Uterus (tissue), 4 donors: ENCODE data around the gene C22orf31. TPM values are rescaled to one million over a fixed set of nuclear protein-coding genes. Genes with fewer than 3 reads are reported as not detected.
A peak's percentile ranks its signal among the peaks of the same experiment; 100 is the strongest.

Source experiments
- DNase-seq, 2 donors: peaks; one replicate each; pipeline ENCODE4 v3.0.0-alpha.2; 2019 to 2020
- H3K27ac ChIP-seq, 2 donors: fragments of 200-600 bp; sonication (generic); 1 replicate in 1 of 2; 2 replicates in 1 of 2; pipeline ENCODE4 v1.5.1; 2016 to 2018
- H3K27me3 ChIP-seq, 2 donors: fragments of 200-600 bp; sonication (generic); one replicate each; pipeline ENCODE4 v1.5.1; 2018 to 2019; ENCODE audit warnings: control low read depth in 1 of 2
- H3K36me3 ChIP-seq, 2 donors: fragments of 200-600 bp; sonication (generic); one replicate each; pipeline ENCODE4 v1.5.1; 2019; ENCODE audit warnings: control low read depth in 1 of 2
- H3K4me1 ChIP-seq, 2 donors: fragments of 200-600 bp; sonication (generic); one replicate each; pipeline ENCODE4 v1.5.1; 2018 to 2019; ENCODE audit warnings: control low read depth in 1 of 2
- H3K4me3 ChIP-seq, 2 donors: fragments of 200-600 bp; sonication (generic); 1 replicate in 1 of 2; 2 replicates in 1 of 2; pipeline ENCODE4 v1.5.1; 2018 to 2019; ENCODE audit warnings: mild to moderate bottlenecking in 1 of 2
- H3K9me3 ChIP-seq, 2 donors: fragments of 200-600 bp; sonication (generic); one replicate each; pipeline ENCODE4 v1.5.1; 2019; ENCODE audit warnings: control low read depth in 1 of 2
- CTCF ChIP-seq, 4 experiments: fragments of 200-600 bp in 2 of 4; fragments of 450-650 bp in 2 of 4; sonication (generic) in 2 of 4; IDR thresholded peaks; one replicate each; pipeline ENCODE4 v1.5.1; 2016 to 2019; ENCODE audit warnings: antibody characterized with exemption in 4 of 4, mild to moderate bottlenecking in 2 of 4, moderate library complexity in 1 of 4
- POLR2A ChIP-seq, 2 donors: fragments of 450-650 bp; IDR thresholded peaks; one replicate each; pipeline ENCODE4 v1.6.1; 2016; ENCODE audit warnings: antibody characterized with exemption in 2 of 2, mild to moderate bottlenecking in 1 of 2, moderate library complexity in 1 of 2
- intact Hi-C: fragments of 100-400 bp; cut with DNase I; formaldehyde crosslinking; loops from one replicate; pipeline ENCODE4 v1.15.1; 2023; ENCODE audit warnings: low total_unique reads
- total RNA-seq, 4 donors: library from RNA; depleted of rRNA in 3 of 4; stranded (reverse); fragments of >200 nt in 3 of 4; gene quantifications; one replicate each; pipeline versions ENCODE4 v1.1.0 to v1.2.4, GENCODE V29; 2014 to 2023
- donor health status: DM: yes; HTN: yes; CAD: no.

The C22orf31 gene
- total RNA-seq, 4 donors from 2014 or later: not detected

- H3K27ac ChIP-seq: peak overlapping the region; percentile 93 to 96
- H3K27me3 ChIP-seq: no peaks in the 10 kb centered on the region
- DNase-seq: peak in 1 of 2 donors; percentile 35
- intact Hi-C loops: loop anchor here (10.0 kb wide), 1 partner anchor 148 kb away; the partner anchor contains the start of gene ZNRF3
- no peaks in the 10 kb centered on the region for H3K9me3 ChIP-seq
- peaks cover 8 to 9% of the 10 kb centered on the region in 2 donors for H3K4me1 ChIP-seq
- no peak overlapping the region for H3K4me3 ChIP-seq
- TF ChIP-seq POLR2A (IDR thresholded peaks at IDR 0.05) (no peak), CTCF (IDR thresholded peaks at IDR 0.05) (no peak)
- no peaks in the 10 kb centered on the region for H3K36me3 ChIP-seq
These were observed 29.0 kb downstream of the C22orf31 start for GRCh38 chr22:29032584-29032983.

GRCh38 chr22:29032014-29032475 lies 29.6 kb downstream of the C22orf31 start:
- no peaks in the 10 kb centered on the region for H3K27me3 ChIP-seq
- H3K4me3 ChIP-seq: no peak overlapping the region
- no peaks in the 10 kb centered on the region for H3K9me3 ChIP-seq
- TF ChIP-seq CTCF (IDR thresholded peaks at IDR 0.05) (peak in 1 of 4 experiments; percentile 5), POLR2A (IDR thresholded peaks at IDR 0.05) (no peak)
- H3K36me3 ChIP-seq: no peaks in the 10 kb centered on the region
- peaks cover 8 to 9% of the 10 kb centered on the region in 2 donors for H3K4me1 ChIP-seq
- DNase-seq: no peak
- intact Hi-C loops: loop anchor here (10.0 kb wide), 1 partner anchor 147 kb away; the partner anchor contains the start of gene ZNRF3
- H3K27ac ChIP-seq: peak overlapping the region; percentile 93 to 96

GRCh38 chr22:29031227-29032011 lies 30.2 kb downstream of the C22orf31 start:
- intact Hi-C loops: loop anchor here (10.0 kb wide), 1 partner anchor 147 kb away; the partner anchor contains the start of gene ZNRF3
- H3K4me1 ChIP-seq: peaks cover 8 to 9% of the 10 kb centered on the region in 2 donors
- TF ChIP-seq POLR2A (IDR thresholded peaks at IDR 0.05) (peak; percentile 13 to 22), CTCF (IDR thresholded peaks at IDR 0.05) (peak in 2 of 4 experiments; percentile 3 to 20)
- H3K36me3 ChIP-seq: no peaks in the 10 kb centered on the region
- peak overlapping the region; percentile 32 to 40 for H3K4me3 ChIP-seq
- no peaks in the 10 kb centered on the region for H3K9me3 ChIP-seq
- DNase-seq: peak; percentile 65 to 85
- H3K27me3 ChIP-seq: no peaks in the 10 kb centered on the region
- peak overlapping the region; percentile 93 to 96 for H3K27ac ChIP-seq

GRCh38 chr22:29030618-29031226 lies 30.9 kb downstream of the C22orf31 start:
- intact Hi-C loops: loop anchor here (10.0 kb wide), 1 partner anchor 146 kb away; the partner anchor contains the start of gene ZNRF3
- no peaks in the 10 kb centered on the region for H3K9me3 ChIP-seq
- TF ChIP-seq POLR2A (IDR thresholded peaks at IDR 0.05) (peak in 1 of 2 donors; percentile 41), CTCF (IDR thresholded peaks at IDR 0.05) (no peak)
- H3K27ac ChIP-seq: peak overlapping the region; percentile 93 to 96
- no peaks in the 10 kb centered on the region for H3K27me3 ChIP-seq
- peak; percentile 80 to 88 for DNase-seq
- H3K36me3 ChIP-seq: no peaks in the 10 kb centered on the region
- H3K4me1 ChIP-seq: peaks cover 8 to 9% of the 10 kb centered on the region in 2 donors
- peak overlapping the region; percentile 32 to 40 for H3K4me3 ChIP-seq
